ENCODE results near the gene HSD17B2. TPM values are rescaled to one million over a fixed set of nuclear protein-coding genes. Genes with fewer than 3 reads are reported as not detected.
"Not testable (repeated sequence)": the region's sequence is repeated elsewhere in the genome, so short reads cannot be mapped to it uniquely, and the experiment has no call there.

HSD17B2 gene
- total RNA-seq, 4 donors from 2014 or later = 0.22 to 0.29 TPM; not detected in 2

- Histone ChIP-seq H3K4me1 (no peaks in the 10 kb centered on the region), H3K27me3 (no peaks in the 10 kb centered on the region), H3K9me3 (no peaks in the 10 kb centered on the region), H3K4me3 (no peak overlapping the region), H3K27ac (no peak overlapping the region), H3K36me3 (peaks cover 0 to 4% of the 10 kb centered on the region in 2 donors)
- TF ChIP-seq POLR2A (IDR thresholded peaks at IDR 0.05) (no peak), CTCF (IDR thresholded peaks at IDR 0.05 in 4 of 5, conservative IDR thresholded peaks at IDR 0.05 in 1 of 5) (no peak)
- in situ Hi-C loops (cut with MboI; ENCODE audit: low sequenced_read_pairs in 4 of 4) (no loop called here), intact Hi-C loops (cut with DNase I; ENCODE audit: low total_unique reads) (no loop called here)
- ATAC-seq (no peak), DNase-seq (no peak)
Observed at GRCh38 chr16:82136956-82137821, 102.1 kb downstream of the HSD17B2 start.

- peaks cover 0 to 4% of the 10 kb centered on the region in 2 donors for H3K36me3 ChIP-seq
- no peaks in the 10 kb centered on the region for H3K4me1 ChIP-seq
- intact Hi-C loops (cut with DNase I; ENCODE audit: low total_unique reads) (no loop called here), in situ Hi-C loops (cut with MboI; ENCODE audit: low sequenced_read_pairs in 4 of 4) (no loop called here)
- H3K27me3 ChIP-seq = no peaks in the 10 kb centered on the region
- TF ChIP-seq CTCF (IDR thresholded peaks at IDR 0.05 in 4 of 5, conservative IDR thresholded peaks at IDR 0.05 in 1 of 5) (no peak), POLR2A (IDR thresholded peaks at IDR 0.05) (no peak)
- DNase-seq (no peak), ATAC-seq (no peak)
- no peak overlapping the region for H3K4me3 ChIP-seq
- no peak overlapping the region for H3K27ac ChIP-seq
- no peaks in the 10 kb centered on the region for H3K9me3 ChIP-seq
Observed at GRCh38 chr16:82137822-82138167, 102.7 kb downstream of the HSD17B2 start.

GRCh38 chr16:82138478-82139285 lies 103.6 kb downstream of the HSD17B2 start:
- H3K27ac ChIP-seq = no peak overlapping the region
- no peaks in the 10 kb centered on the region for H3K9me3 ChIP-seq
- in situ Hi-C loops (cut with MboI; ENCODE audit: low sequenced_read_pairs in 4 of 4) (no loop called here), intact Hi-C loops (cut with DNase I; ENCODE audit: low total_unique reads) (no loop called here)
- DNase-seq (no peak), ATAC-seq (no peak)
- no peaks in the 10 kb centered on the region for H3K4me1 ChIP-seq
- peaks cover 0 to 4% of the 10 kb centered on the region in 2 donors for H3K36me3 ChIP-seq
- no peak overlapping the region for H3K4me3 ChIP-seq
- TF ChIP-seq CTCF (IDR thresholded peaks at IDR 0.05 in 4 of 5, conservative IDR thresholded peaks at IDR 0.05 in 1 of 5) (no peak), POLR2A (IDR thresholded peaks at IDR 0.05) (no peak)
- H3K27me3 ChIP-seq = no peaks in the 10 kb centered on the region

- H3K36me3 ChIP-seq; H3K4me3 ChIP-seq; ATAC-seq; DNase-seq; intact Hi-C loops (cut with DNase I; ENCODE audit: low total_unique reads); H3K9me3 ChIP-seq; H3K27me3 ChIP-seq; H3K27ac ChIP-seq; H3K4me1 ChIP-seq; in situ Hi-C loops (cut with MboI; ENCODE audit: low sequenced_read_pairs in 4 of 4): not testable (repeated sequence)
Observed at GRCh38 chr16:82139286-82139571, 104.2 kb downstream of the HSD17B2 start.

- Histone ChIP-seq H3K27me3 (no peaks in the 10 kb centered on the region), H3K36me3 (peaks cover 0 to 5% of the 10 kb centered on the region in 2 donors), H3K9me3 (no peaks in the 10 kb centered on the region), H3K27ac (no peak overlapping the region), H3K4me3 (no peak overlapping the region), H3K4me1 (no peaks in the 10 kb centered on the region)
- no peak for DNase-seq
- no peak for ATAC-seq
- intact Hi-C loops (cut with DNase I; ENCODE audit: low total_unique reads) (no loop called here), in situ Hi-C loops (cut with MboI; ENCODE audit: low sequenced_read_pairs in 4 of 4) (no loop called here)
- TF ChIP-seq POLR2A (IDR thresholded peaks at IDR 0.05) (no peak), CTCF (IDR thresholded peaks at IDR 0.05 in 4 of 5, conservative IDR thresholded peaks at IDR 0.05 in 1 of 5) (no peak)
Observed at GRCh38 chr16:82146556-82146955, 111.5 kb downstream of the HSD17B2 start.

Measured in gastrocnemius medialis (tissue), 4 donors.